Panc1 (cell line): ENCODE measurements around the gene PHF21A.

Experiments used
- CTCF ChIP-seq: fragments of 450-650 bp; IDR thresholded peaks from 2 replicates; pipeline ENCODE4 v1.5.1; 2017; ENCODE audit warnings: mild to moderate bottlenecking
- POLR2AphosphoS5 ChIP-seq: IDR thresholded peaks from 2 replicates; pipeline ENCODE4 v1.6.1; 2012; ENCODE audit warnings: mild to moderate bottlenecking, low read depth, low read length, moderate library complexity

- TF ChIP-seq CTCF (no peak), POLR2AphosphoS5 (no peak)
These were observed 5.1 kb downstream of the PHF21A start for GRCh38 chr11:46116007-46116711.
